Muscle of leg (tissue), 11 donors: ENCODE data around the gene SPC25. TPM values are rescaled to one million over a fixed set of nuclear protein-coding genes. Genes with fewer than 3 reads are reported as not detected.

Experiments
- DNase-seq: peaks from one replicate; pipeline ENCODE4 v3.0.0; 2013
- H3K27ac ChIP-seq: one replicate; pipeline ENCODE4 v1.5.1; 2013; ENCODE audit warnings: mild to moderate bottlenecking, low read length, control low read depth
- H3K27me3 ChIP-seq: one replicate; pipeline ENCODE4 v1.6.1; 2013; ENCODE audit warnings: low read length; ENCODE audit not compliant: control insufficient read depth, insufficient read depth
- H3K36me3 ChIP-seq: one replicate; pipeline ENCODE4 v1.6.1; 2013; ENCODE audit warnings: low read length; ENCODE audit not compliant: control insufficient read depth, insufficient read depth
- H3K4me1 ChIP-seq: one replicate; pipeline ENCODE4 v1.6.1; 2013; ENCODE audit warnings: low read length; ENCODE audit not compliant: control insufficient read depth, insufficient read depth
- H3K4me3 ChIP-seq: one replicate; pipeline ENCODE4 v1.5.1; 2013; ENCODE audit warnings: low read length, control low read depth
- H3K9me3 ChIP-seq: replicated peaks from 2 replicates; pipeline ENCODE4 v1.6.1; 2013; ENCODE audit warnings: low read depth, low read length; ENCODE audit not compliant: control insufficient read depth
- WGBS: methylation state at CpG from one replicate; pipeline ENCODE4 v1.1.5; 2013; ENCODE audit warnings: missing lambda C conversion rate; ENCODE audit not compliant: insufficient coverage; 5-methylcytosine and 5-hydroxymethylcytosine counted together
- polyA plus RNA-seq, 8 donors: library from polyadenylated mRNA; unstranded; fragments of 120-200 nt; gene quantifications; one replicate each; pipeline versions ENCODE4 v1.2.1 to v1.2.3, GENCODE V29; 2013; ENCODE audit warnings: inconsistent platforms in 1 of 8, low replicate concordance in 1 of 8; ENCODE audit not compliant: insufficient read length in 8 of 8, insufficient read depth in 1 of 8
- total RNA-seq: library from RNA; stranded (reverse); fragments of 120-200 nt; gene quantifications from one replicate; pipeline ENCODE4 v1.2.4, GENCODE V29; 2013

Gene SPC25
- total and polyA plus RNA-seq, 9 donors, result 5.3 to 13.0 (median 10.4) TPM

DNA sequence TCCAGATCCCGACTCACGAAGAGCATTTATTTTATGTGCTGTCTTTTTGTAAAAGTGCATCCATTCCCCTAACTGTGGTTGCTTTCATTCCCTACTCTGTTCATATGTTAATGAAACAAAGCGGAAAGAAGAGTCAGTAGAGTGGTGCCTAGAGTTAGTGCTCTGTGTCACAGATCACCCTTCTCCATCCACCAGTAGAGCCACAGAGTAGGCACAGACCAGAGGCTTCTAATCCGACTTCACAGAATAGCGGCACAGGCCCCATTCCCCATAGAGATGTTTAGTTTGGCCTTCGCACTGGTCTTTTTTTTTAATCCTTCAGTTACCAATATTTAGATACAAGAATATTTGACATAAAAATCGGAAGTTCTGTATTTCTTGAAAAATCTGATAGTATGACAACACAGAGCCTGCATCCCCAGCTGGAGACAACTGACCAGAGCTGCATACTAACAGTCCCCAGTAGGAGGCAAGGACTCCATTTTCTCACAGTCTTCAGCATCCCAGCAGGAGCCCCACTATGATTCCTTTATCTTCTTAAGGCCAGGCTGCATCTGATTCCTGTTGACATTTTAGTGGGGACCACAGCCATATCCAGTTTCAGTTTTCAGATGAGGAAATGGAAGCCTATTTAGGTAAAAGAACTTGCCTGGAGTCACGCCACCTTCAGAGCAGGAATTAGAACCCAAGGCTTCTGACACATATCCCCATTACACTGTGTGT, 17.9 kb upstream of the SPC25 start:
- H3K4me3 ChIP-seq, result no peak overlapping the region
- no peaks in the 10 kb centered on the region for H3K36me3 ChIP-seq
- no peak for DNase-seq
- H3K9me3 ChIP-seq, result no peaks in the 10 kb centered on the region
- peaks cover 3% of the 10 kb centered on the region for H3K4me1 ChIP-seq
- peaks cover 2% of the 10 kb centered on the region for H3K27me3 ChIP-seq
- WGBS, result 100% methylated on average over 1 of the region's 8 CpGs
- H3K27ac ChIP-seq, result no peak overlapping the region

DNA sequence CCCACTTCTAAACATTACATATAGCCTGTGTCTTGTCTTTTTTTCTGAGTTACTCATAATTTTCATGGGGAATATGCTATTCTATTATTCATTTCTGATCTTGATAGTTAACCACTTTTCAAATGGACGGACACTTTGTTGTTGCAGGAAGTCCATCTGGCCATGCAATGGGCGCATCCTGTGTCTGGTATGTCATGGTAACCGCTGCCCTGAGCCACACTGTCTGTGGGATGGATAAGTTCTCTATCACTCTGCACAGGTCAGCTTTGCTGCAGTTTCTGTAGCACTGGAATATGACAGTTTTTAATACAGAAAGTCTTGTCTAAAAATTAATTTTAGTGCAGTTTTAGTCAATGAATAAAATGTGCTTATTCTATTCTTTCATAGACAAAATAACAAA, 14.1 kb upstream of the SPC25 start:
- H3K4me3 ChIP-seq, result no peak overlapping the region
- no peak for DNase-seq
- no peaks in the 10 kb centered on the region for H3K9me3 ChIP-seq
- H3K36me3 ChIP-seq, result no peaks in the 10 kb centered on the region
- H3K4me1 ChIP-seq, result no peaks in the 10 kb centered on the region
- no peaks in the 10 kb centered on the region for H3K27me3 ChIP-seq
- no peak overlapping the region for H3K27ac ChIP-seq
- WGBS, result no CpG with 5 or more reads among the region's 3 CpGs

DNA sequence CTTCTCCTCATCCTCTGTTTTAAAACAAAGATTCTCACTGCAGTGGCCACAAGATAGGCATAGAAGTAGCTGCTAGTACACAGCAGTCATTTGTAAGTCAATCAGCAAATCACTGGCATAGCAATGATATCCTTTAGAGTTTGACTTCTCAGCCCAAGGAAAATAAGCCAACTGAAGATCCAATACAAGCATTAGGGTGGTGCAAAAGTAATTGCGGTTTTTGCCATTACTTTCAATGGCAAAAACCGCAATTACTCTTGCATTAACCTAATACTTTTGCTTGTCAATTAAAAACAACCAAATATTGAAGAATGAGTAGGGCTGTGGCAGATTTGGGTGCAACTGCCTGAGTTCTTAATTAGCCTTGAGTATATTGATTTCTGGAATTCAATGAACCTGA, 13.7 kb upstream of the SPC25 start:
- no peaks in the 10 kb centered on the region for H3K9me3 ChIP-seq
- H3K4me1 ChIP-seq, result no peaks in the 10 kb centered on the region
- H3K27me3 ChIP-seq, result no peaks in the 10 kb centered on the region
- no peak overlapping the region for H3K27ac ChIP-seq
- WGBS, result no CpG with 5 or more reads among the region's 2 CpGs
- DNase-seq, result no peak
- H3K36me3 ChIP-seq, result no peaks in the 10 kb centered on the region
- no peak overlapping the region for H3K4me3 ChIP-seq

DNA sequence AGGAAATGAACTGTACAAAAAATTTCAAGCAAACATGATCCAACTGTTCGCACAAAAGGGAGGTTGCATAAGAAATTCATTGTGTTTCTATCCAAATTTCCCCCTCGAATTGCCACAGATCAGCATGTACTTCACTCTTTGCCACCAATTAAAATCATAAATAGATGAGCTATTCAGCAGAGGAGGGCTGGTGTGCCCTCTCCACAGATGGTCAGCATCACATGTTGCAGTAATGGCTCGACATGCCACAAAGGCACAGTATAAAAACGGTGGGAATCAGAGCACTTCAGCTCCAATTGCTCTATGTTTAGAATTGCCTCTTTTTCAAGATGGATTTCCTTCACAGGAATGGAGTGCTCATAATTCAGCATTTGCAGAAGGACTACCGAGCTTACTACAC, 10.8 kb upstream of the SPC25 start, which contains the start of gene G6PC2:
G6PC2 (plus strand) TSS at position 289 of the 400 bp plus-strand sequence; CDS start at position 330, 41 bp downstream.
- H3K36me3 ChIP-seq, result no peaks in the 10 kb centered on the region
- 81% methylated on average over 3 of the region's 5 CpGs for WGBS

DNA sequence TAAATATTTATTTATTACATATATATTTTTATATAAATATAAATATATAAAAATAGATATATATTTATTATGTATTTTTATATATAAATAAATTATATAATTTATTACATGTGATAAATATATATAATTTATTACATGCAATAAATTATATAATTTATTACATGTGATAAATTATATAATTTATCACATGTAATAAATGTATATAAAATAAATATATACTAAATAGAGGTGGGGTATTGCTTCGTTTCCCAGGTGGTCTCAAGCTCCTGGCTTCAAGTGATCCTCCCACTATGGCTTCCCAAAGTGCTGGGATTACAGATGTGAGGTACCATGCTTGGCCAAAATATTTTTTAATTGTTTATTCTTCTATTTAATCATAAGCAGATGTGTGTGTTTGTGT, 7.2 kb upstream of the SPC25 start:
- no peak overlapping the region for H3K27ac ChIP-seq
- H3K36me3 ChIP-seq, result no peaks in the 10 kb centered on the region
- DNase-seq, result no peak
- no CpG with 5 or more reads among the region's 1 CpG for WGBS
- H3K4me3 ChIP-seq, result no peak overlapping the region
- H3K27me3 ChIP-seq, result no peaks in the 10 kb centered on the region
- no peaks in the 10 kb centered on the region for H3K9me3 ChIP-seq
- H3K4me1 ChIP-seq, result no peaks in the 10 kb centered on the region

More for the DNA sequence above, 10.8 kb upstream of the SPC25 start, which contains the start of gene G6PC2:
- Histone ChIP-seq H3K27ac (no peak within 1 kb of the TSS), H3K4me3 (no peak within 1 kb of the TSS), H3K4me1 (no peaks in the 10 kb centered on the region), H3K9me3 (no peaks in the 10 kb centered on the region), H3K27me3 (no peaks in the 10 kb centered on the region)
- no peak for DNase-seq

DNA sequence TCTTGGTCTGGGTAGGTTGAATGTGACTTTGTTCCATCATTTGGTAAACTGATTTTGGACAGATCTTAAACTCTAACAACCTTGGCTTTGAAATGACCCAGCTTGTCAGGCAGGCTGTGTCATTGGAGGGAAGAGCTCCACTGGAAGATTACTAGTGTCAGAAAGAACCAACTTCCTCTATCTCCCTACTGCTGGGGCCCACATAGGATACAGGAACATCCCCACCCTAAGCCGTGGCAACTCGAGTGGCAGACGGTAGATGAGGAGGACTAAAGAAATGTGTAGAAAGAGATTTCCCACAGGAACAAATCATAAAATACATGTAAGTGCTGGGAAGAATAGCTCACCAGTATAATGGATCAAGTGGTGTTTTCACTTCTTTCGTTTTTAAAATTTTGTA, 6.6 kb upstream of the SPC25 start:
- DNase-seq, result no peak
- Histone ChIP-seq H3K27me3 (no peaks in the 10 kb centered on the region), H3K4me1 (no peaks in the 10 kb centered on the region), H3K36me3 (no peaks in the 10 kb centered on the region), H3K4me3 (no peak overlapping the region), H3K9me3 (no peaks in the 10 kb centered on the region), H3K27ac (no peak overlapping the region)
- WGBS, result no CpG with 5 or more reads among the region's 4 CpGs

DNA sequence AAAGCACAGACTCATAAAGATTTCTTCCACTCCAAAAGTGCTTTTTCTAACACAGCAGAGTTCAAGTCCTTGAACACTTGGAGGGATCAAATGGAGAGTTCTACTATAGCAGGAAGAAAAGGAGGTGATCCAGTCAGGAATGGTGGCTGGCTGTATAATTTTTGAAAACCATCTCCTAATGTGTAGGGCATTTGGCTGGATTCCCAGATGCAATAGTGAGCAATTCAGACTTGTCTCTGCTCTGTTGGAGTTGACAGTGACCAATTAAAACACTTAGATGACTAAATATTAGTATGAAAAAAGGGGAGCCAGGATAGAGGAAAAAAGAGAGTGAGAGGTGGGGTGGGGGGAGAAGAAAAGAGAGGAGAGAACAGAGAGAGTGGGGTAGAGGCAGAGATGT, 5.5 kb upstream of the SPC25 start:
- Histone ChIP-seq H3K9me3 (no peaks in the 10 kb centered on the region), H3K27me3 (no peaks in the 10 kb centered on the region), H3K27ac (no peak overlapping the region), H3K36me3 (no peaks in the 10 kb centered on the region), H3K4me3 (no peak overlapping the region), H3K4me1 (no peaks in the 10 kb centered on the region)
- DNase-seq, result no peak

DNA sequence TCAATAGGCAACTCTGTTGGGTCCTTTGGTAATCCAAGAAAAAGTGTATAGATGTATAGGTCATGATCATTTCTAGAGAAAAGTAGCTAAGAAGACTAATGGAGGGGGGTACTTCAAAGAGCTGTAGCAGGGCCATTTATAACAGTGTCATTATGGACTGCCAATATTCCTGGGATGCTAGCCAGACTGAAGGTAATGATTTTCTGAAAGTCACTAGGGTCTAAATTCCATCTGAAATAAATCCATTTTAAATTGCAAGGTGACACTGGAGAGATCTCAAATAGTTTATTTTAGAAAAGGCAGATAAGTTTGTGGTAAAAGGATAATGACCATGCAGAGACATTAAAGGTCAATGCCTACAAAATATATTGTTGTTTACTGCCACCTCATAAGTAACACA, 4.5 kb upstream of the SPC25 start:
- H3K9me3 ChIP-seq, result no peaks in the 10 kb centered on the region
- H3K4me1 ChIP-seq, result peaks cover 4% of the 10 kb centered on the region
- DNase-seq, result no peak
- no peak overlapping the region for H3K4me3 ChIP-seq
- H3K27me3 ChIP-seq, result no peaks in the 10 kb centered on the region
- H3K27ac ChIP-seq, result no peak overlapping the region
- H3K36me3 ChIP-seq, result no peaks in the 10 kb centered on the region

DNA sequence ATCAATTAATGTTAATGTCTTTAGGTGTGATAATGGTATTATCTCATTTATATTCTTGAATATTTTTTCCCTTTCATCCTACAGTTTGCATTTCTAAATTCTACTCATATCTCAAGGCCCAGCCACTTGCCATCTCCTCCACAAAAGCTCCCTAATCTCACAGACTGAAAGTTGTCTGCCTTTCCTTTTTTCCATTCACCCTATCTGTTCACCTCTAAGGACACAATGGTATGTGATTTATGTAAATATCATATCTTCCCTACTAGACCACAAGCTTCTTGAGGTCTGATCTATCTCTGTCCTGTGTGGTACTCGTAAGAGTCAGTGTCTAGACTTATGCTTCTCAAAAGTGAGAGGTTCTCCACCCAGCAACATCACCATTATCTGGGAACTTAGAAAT, 3.9 kb upstream of the SPC25 start:
- H3K27me3 ChIP-seq, result no peaks in the 10 kb centered on the region
- H3K36me3 ChIP-seq, result no peaks in the 10 kb centered on the region
- H3K9me3 ChIP-seq, result no peaks in the 10 kb centered on the region
- no peak overlapping the region for H3K27ac ChIP-seq
- no peak overlapping the region for H3K4me3 ChIP-seq
- WGBS, result no CpG with 5 or more reads among the region's 1 CpG
- H3K4me1 ChIP-seq, result peaks cover 7% of the 10 kb centered on the region
- no peak for DNase-seq

DNA sequence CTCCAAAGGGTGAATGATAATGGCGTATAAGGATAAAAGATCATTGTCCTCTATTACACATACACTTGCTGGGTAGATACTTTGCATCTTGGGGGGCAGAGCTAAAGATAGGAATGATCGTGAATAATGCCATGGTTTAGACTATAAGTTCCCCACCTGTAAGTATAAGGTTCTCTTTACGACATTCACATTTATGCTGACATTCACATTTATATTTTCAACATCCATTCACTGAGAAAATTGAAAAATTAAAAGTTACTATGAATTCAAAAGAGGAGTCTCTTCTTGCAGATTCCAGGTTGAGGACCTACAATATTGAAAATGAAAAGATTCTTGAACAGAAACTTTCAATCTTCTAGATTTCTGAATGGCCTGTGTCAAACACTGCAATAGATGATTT, 2.1 kb upstream of the SPC25 start:
- DNase-seq, result no peak
- H3K36me3 ChIP-seq, result no peaks in the 10 kb centered on the region
- no CpG with 5 or more reads among the region's 3 CpGs for WGBS
- no peak overlapping the region for H3K27ac ChIP-seq
- no peaks in the 10 kb centered on the region for H3K9me3 ChIP-seq
- H3K4me1 ChIP-seq, result peaks cover 7% of the 10 kb centered on the region
- H3K27me3 ChIP-seq, result no peaks in the 10 kb centered on the region
- H3K4me3 ChIP-seq, result no peak overlapping the region

DNA sequence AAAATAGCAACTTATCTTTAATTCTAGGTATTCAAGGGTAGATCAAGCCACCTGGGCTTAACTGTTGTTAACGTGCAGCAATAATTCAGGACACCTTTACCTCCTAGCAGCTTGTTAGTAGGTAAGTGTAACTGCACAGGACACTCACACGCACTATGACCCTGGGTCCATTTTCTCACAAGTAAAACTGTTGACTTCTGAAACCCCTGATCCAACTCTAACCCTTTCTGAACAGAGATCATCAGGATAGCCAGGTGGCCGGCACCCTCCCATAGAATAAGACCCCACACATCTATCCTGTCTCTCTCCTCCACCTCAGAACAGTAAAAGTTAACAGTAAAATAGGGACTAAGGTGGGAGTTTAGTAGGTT, 610 bp downstream of the SPC25 start:
- no peaks in the 10 kb centered on the region for H3K27me3 ChIP-seq

More for the DNA sequence above, 610 bp downstream of the SPC25 start:
- H3K4me3 ChIP-seq, result peak overlapping the region; percentile 59
- no peaks in the 10 kb centered on the region for H3K9me3 ChIP-seq
- peaks cover 7% of the 10 kb centered on the region for H3K4me1 ChIP-seq
- H3K27ac ChIP-seq, result no peak overlapping the region
- no peaks in the 10 kb centered on the region for H3K36me3 ChIP-seq
- no CpG with 5 or more reads among the region's 3 CpGs for WGBS
- DNase-seq, result no peak
